GM12878 (cell line): ENCODE measurements around the gene RAB8A. TPM values are rescaled to one million over a fixed set of nuclear protein-coding genes. Genes with fewer than 3 reads are reported as not detected.
A peak's percentile ranks its signal among the peaks of the same experiment; 100 is the strongest.
"Not testable (repeated sequence)": the region's sequence is repeated elsewhere in the genome, so short reads cannot be mapped to it uniquely, and the experiment has no call there.

Experiments used
- ATAC-seq: fragments of 200-7000 bp; cut with Tn5 transposase; 3 replicates; pipeline ENCODE4 v1.9.1; 2020; ENCODE audit warnings: mild to moderate bottlenecking, moderate library complexity
- BruUV-seq: library from RNA; stranded (reverse); fragments of 400-500 nt; replicated peaks from 2 replicates; lab custom pipeline; 2021; lab: Mats Ljungman, UMichigan
- CTCF ChIA-PET: fragments of 300-600 bp; sonication (Branson Sonifier 250); formaldehyde crosslinking; extraction: SDS; loops from one replicate; lab custom pipeline; 2021; ENCODE audit warnings: inconsistent platforms; lab: Yijun Ruan, JAX
- POLR2A ChIA-PET: fragments of 350-600 bp; formaldehyde crosslinking; extraction: SDS; loops from one replicate; lab custom pipeline; 2021; ENCODE audit warnings: inconsistent platforms; lab: Charles Lee
- RAD21 ChIA-PET: fragments of 300-600 bp; sonication (Branson Sonifier 250); formaldehyde crosslinking; loops from one replicate; lab custom pipeline; 2023; ENCODE audit warnings: antibody characterized with exemption; ENCODE audit not compliant: unreplicated experiment; lab: Charles Lee
- SMC1A ChIA-PET: fragments of 300-600 bp; sonication (Branson Sonifier 250); formaldehyde crosslinking; loops from one replicate; lab custom pipeline; 2023; ENCODE audit not compliant: unreplicated experiment, uncharacterized antibody; lab: Charles Lee
- DNase-seq: peaks from one replicate; pipeline ENCODE4 v3.0.0-alpha.2; 2011; ENCODE audit warnings: low read depth, low spot score
- FAIRE-seq: peaks from 3 replicates; lab custom pipeline; 2011; peaks lifted over from hg19 to GRCh38; lab: Jason Lieb, UNC
- H2AFZ ChIP-seq: 2 replicates; pipeline ENCODE4 v1.6.0; 2011; ENCODE audit warnings: low read depth, low read length, control low read depth; ENCODE audit not compliant: control insufficient read depth
- H3K27ac ChIP-seq: 2 replicates; pipeline ENCODE4 v1.5.1; 2011; ENCODE audit warnings: control low read depth; ENCODE audit not compliant: control insufficient read depth, insufficient read depth
- H3K27me3 ChIP-seq, 2 experiments: replicated peaks in 1 of 2; 2 replicates each; pipeline versions ENCODE4 v1.6.0 to v1.6.1; 2011; ENCODE audit warnings: low read length in 1 of 2; ENCODE audit not compliant: control insufficient read depth in 2 of 2, insufficient read depth in 2 of 2
- H3K36me3 ChIP-seq, 2 experiments: 2 replicates each; pipeline ENCODE4 v1.5.1; 2011; ENCODE audit warnings: low read length in 1 of 2; ENCODE audit not compliant: control insufficient read depth in 2 of 2, insufficient read depth in 2 of 2
- H3K4me1 ChIP-seq: 2 replicates; pipeline ENCODE4 v1.6.1; 2011; ENCODE audit warnings: mild to moderate bottlenecking, low read length, moderate library complexity, mixed read lengths; ENCODE audit not compliant: control insufficient read depth, insufficient read depth
- H3K4me2 ChIP-seq: 2 replicates; pipeline ENCODE4 v1.6.0; 2011; ENCODE audit warnings: control low read depth; ENCODE audit not compliant: control insufficient read depth, insufficient read depth
- H3K4me3 ChIP-seq: fragments of 200-600 bp; sonication (generic); 2 replicates; pipeline ENCODE4 v1.5.1; 2016
- H3K79me2 ChIP-seq: 2 replicates; pipeline ENCODE4 v1.6.0; 2011; ENCODE audit warnings: low read length; ENCODE audit not compliant: control insufficient read depth, insufficient read depth
- H3K9ac ChIP-seq: 2 replicates; pipeline ENCODE4 v1.8.0; 2011; ENCODE audit warnings: low read length, control low read depth, mixed read lengths; ENCODE audit not compliant: control insufficient read depth, insufficient read depth
- H3K9me3 ChIP-seq: replicated peaks from 3 replicates; pipeline ENCODE4 v1.5.1; 2011; ENCODE audit warnings: mild to moderate bottlenecking, low read length; ENCODE audit not compliant: control insufficient read depth, insufficient read depth
- H4K20me1 ChIP-seq: 2 replicates; pipeline ENCODE4 v1.6.0; 2011; ENCODE audit not compliant: control insufficient read depth, insufficient read depth
- ATF7 ChIP-seq: fragments of 450-650 bp; IDR thresholded peaks from 2 replicates; pipeline ENCODE4 v1.6.1; 2016; ENCODE audit warnings: low read depth, mild to moderate bottlenecking
- ETV6 ChIP-seq, 2 experiments: fragments of 450-650 bp in 1 of 2; IDR thresholded peaks in 1 of 2; conservative IDR thresholded peaks in 1 of 2; 2 replicates each; pipeline ENCODE4 v1.6.1; 2014; ENCODE audit warnings: antibody characterized with exemption in 1 of 2, borderline replicate concordance in 1 of 2, low read depth in 1 of 2, mild to moderate bottlenecking in 1 of 2, moderate library complexity in 1 of 2
- IKZF2 ChIP-seq, 2 experiments: fragments of 450-650 bp; IDR thresholded peaks; 2 replicates each; pipeline ENCODE4 v1.6.1; 2017; ENCODE audit warnings: mild to moderate bottlenecking in 2 of 2, moderate library complexity in 2 of 2
- MEF2B ChIP-seq: fragments of 450-650 bp; IDR thresholded peaks from 2 replicates; pipeline ENCODE4 v1.6.1; 2018; ENCODE audit warnings: mild to moderate bottlenecking, moderate library complexity; ENCODE audit not compliant: partially characterized antibody, poor library complexity, severe bottlenecking
- PML ChIP-seq: IDR thresholded peaks from 2 replicates; pipeline ENCODE4 v1.6.1; 2012; ENCODE audit warnings: low read length, inconsistent platforms
- RUNX3 ChIP-seq: IDR thresholded peaks from 2 replicates; pipeline ENCODE4 v1.6.1; 2012; ENCODE audit warnings: low read length, inconsistent platforms
- SMAD5 ChIP-seq: IDR thresholded peaks from 2 replicates; pipeline ENCODE4 v1.6.1; 2016; ENCODE audit warnings: antibody characterized with exemption, low read depth
- SPI1 ChIP-seq: IDR thresholded peaks from 2 replicates; pipeline ENCODE4 v1.6.1; 2011; ENCODE audit warnings: low read depth, mild to moderate bottlenecking, low read length, moderate library complexity, borderline replicate concordance; ENCODE audit not compliant: insufficient read depth
- WGBS: methylation state at CpG from one replicate; pipeline ENCODE4 v1.1.6; 2016; ENCODE audit warnings: low lambda C conversion rate; ENCODE audit not compliant: insufficient replicate concordance, insufficient coverage; ENCODE audit errors: missing lambda C conversion rate; 5-methylcytosine and 5-hydroxymethylcytosine counted together
- in situ Hi-C: fragments of 300-500 bp; cut with MboI; formaldehyde crosslinking; loops from 9 replicates; pipeline ENCODE4 v1.14.3; 2018; ENCODE audit warnings: mixed read lengths
- intact Hi-C: fragments of 100-400 bp; cut with micrococcal nuclease; formaldehyde crosslinking; loops from one replicate; pipeline ENCODE4 v1.14.2; 2022; ENCODE audit not compliant: unreplicated experiment
- polyA plus RNA-seq, 11 experiments: library from polyadenylated mRNA; depleted of rRNA in 4 of 11; unstranded in 6 of 11; stranded (reverse) in 5 of 11; fragments of >200 nt; fragmentation: Nextera tagmentation in 4 of 11; fragmentation: Illumina TruSeq in 1 of 11; extraction: Ambion mirVana in 4 of 11; extraction: Trizol in 1 of 11; gene quantifications; 1 replicate in 1 of 11; 2 replicates in 10 of 11; pipeline versions ENCODE4 v1.2.1 to v1.2.3, GENCODE V29; 2011 to 2016; ENCODE audit warnings: inconsistent platforms in 2 of 11, missing spikeins in 2 of 11, low read depth in 1 of 11
- total RNA-seq, 4 experiments: library from RNA; depleted of rRNA in 3 of 4; stranded (reverse); fragments of >200 nt in 3 of 4; fragmentation: Illumina TruSeq in 1 of 4; extraction: Trizol in 1 of 4; gene quantifications; 2 replicates each; pipeline versions ENCODE4 v1.2.1 to v1.2.3, GENCODE V29; 2013 to 2021
- TF ChIP-seq, protein P1 (sequence below): fragments of 450-650 bp; IDR thresholded peaks from 2 replicates; pipeline ENCODE4 v1.6.1; 2017; ENCODE audit warnings: mild to moderate bottlenecking, low read depth, inconsistent platforms; ENCODE audit not compliant: poor library complexity, severe bottlenecking
- TF ChIP-seq, protein P2 (sequence below): fragments of 450-650 bp; IDR thresholded peaks from 2 replicates; pipeline ENCODE4 v1.6.1; 2017; ENCODE audit warnings: mild to moderate bottlenecking, moderate library complexity
- TF ChIP-seq, protein P3 (sequence below): IDR thresholded peaks from 2 replicates; pipeline ENCODE4 v1.6.1; 2012; ENCODE audit warnings: low read length, inconsistent platforms

Gene RAB8A
- total and polyA plus RNA-seq, 10 of the 15 experiments (the other 5 are each of a cell fraction or from before 2014, with no cell fraction given): 23.9 to 314 (median 185) TPM

DNA sequence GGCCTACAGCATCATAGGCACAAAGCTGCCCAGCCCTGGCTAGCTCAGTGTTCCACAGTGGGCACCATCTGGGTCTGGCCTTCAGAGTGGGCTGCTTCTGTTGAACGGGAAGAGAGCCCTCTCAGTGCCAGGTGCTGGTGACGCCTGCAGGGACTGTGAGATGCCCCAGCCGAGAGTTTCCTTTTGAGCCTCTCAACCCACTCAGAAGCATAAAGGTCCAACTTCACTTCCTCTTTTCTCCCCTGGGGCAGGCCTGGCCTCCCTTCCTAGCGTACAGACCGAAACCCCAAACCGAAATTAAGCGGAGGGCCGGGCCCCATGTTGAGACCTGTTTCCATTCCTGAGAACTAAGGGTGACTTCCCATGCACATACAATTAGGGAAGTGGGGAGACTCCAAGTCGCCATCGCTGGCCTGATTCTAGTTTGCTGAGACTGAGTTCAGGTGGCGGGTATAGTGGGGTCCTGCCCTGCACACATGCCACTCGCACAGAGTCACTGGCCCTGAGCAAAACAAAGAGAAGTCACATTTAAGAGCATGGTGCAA is 6.9 kb downstream of the RAB8A start (continued):
- TF ChIP-seq, protein P1, sequence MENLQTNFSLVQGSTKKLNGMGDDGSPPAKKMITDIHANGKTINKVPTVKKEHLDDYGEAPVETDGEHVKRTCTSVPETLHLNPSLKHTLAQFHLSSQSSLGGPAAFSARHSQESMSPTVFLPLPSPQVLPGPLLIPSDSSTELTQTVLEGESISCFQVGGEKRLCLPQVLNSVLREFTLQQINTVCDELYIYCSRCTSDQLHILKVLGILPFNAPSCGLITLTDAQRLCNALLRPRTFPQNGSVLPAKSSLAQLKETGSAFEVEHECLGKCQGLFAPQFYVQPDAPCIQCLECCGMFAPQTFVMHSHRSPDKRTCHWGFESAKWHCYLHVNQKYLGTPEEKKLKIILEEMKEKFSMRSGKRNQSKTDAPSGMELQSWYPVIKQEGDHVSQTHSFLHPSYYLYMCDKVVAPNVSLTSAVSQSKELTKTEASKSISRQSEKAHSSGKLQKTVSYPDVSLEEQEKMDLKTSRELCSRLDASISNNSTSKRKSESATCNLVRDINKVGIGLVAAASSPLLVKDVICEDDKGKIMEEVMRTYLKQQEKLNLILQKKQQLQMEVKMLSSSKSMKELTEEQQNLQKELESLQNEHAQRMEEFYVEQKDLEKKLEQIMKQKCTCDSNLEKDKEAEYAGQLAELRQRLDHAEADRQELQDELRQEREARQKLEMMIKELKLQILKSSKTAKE: peak; percentile 87
- TF ChIP-seq IKZF2 (IDR thresholded peaks at IDR 0.05) (peak; percentile 100), SMAD5 (0 out of 2 replicates have a peak, but pooled peaks have one; percentile 15), ATF7 (peak; percentile 87), SPI1 (peak; percentile 100)

DNA sequence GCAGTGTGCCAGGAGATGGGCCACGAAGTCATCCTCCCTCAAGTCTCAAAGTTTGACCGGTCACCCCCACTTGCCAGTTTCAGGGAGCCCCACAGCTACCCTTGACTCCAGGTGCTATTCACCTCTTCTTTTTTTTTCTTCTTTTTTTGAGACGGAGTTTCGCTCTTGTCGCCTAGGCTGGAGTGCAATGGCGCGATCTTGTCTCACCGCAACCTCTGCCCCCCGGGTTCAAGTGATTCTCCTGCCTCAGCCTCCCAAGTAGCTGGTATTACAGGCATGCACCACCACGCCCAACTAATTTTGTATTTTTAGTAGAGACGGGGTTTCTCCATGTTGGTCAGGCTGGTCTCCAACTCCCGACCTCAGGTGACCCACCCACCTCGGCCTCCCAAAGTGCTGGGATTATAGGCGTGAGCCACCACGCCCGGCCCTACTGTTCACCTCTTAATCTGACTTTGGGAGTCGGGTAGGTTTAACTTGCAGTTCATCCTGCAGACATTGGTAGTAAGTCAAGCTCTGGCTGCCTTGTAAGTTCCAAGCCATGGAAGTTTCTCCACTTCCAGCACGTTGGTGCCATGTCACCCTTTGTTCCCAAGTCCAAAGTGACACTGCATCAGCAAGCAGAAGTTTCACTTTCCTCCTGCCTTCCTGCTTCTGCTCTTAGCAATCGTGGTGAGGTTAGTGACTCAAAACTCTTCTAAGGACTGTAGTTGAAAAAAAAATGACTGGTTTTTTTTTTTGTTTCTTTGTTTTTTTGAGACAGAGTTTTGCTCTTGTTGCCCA is 7.6 kb downstream of the RAB8A start:
- Histone ChIP-seq H3K4me1 (peaks cover 61% of the 10 kb centered on the region), H3K79me2 (peaks cover 70% of the 10 kb centered on the region), H3K4me3 (peak overlapping the region; percentile 16; the same call in 1 of the 2 replicates), H3K36me3 (peaks cover 28 to 47% of the 10 kb centered on the region in 2 experiments), H3K9ac (peak overlapping the region; percentile 87), H3K27ac (peak overlapping the region; percentile 100), H3K4me2 (peak overlapping the region; percentile 92)
- ChIA-PET RAD21 (interaction anchor here (1.6 to 5.6 kb wide), 4 partner anchors 18 to 62 kb away, joined by 5 to 80 read pairs (median 24); partner anchors contain the start of gene HSH2D), POLR2A (interaction anchor here (0.7 to 11.3 kb wide), 7 partner anchors 14 to 62 kb away, joined by 3 to 174 read pairs (median 6); partner anchors contain the start of genes HSH2D and TPM4), CTCF (interaction anchor here (1.2 to 6.8 kb wide), 5 partner anchors 24 to 66 kb away, joined by 3 to 111 read pairs (median 6); partner anchors contain the start of genes FAM32A and HSH2D), SMC1A (interaction anchor here (0.8 to 8.6 kb wide), 7 partner anchors 14 to 66 kb away, joined by 3 to 135 read pairs (median 18); partner anchors contain the start of genes FAM32A and HSH2D)
- ATAC-seq (peak; percentile 53), FAIRE-seq (peak; percentile 41), DNase-seq (peak; percentile 87)
- H3K9me3 ChIP-seq, BruUV-seq, H3K27me3 ChIP-seq, H4K20me1 ChIP-seq, H2AFZ ChIP-seq, in situ Hi-C loops: not testable (repeated sequence)
- WGBS: under 1% methylated on average over 19 of the region's 19 CpGs
- intact Hi-C loops: loop anchor here (2.0 to 10.0 kb wide), 2 partner anchors 40 to 326 kb away; no protein-coding TSS in a partner anchor
- TF ChIP-seq PML: peak; percentile 76; the same call in 1 of the 2 replicates
- peak; percentile 62; the same call in 1 of the 2 replicates for TF ChIP-seq SPI1
- TF ChIP-seq, protein P2, sequence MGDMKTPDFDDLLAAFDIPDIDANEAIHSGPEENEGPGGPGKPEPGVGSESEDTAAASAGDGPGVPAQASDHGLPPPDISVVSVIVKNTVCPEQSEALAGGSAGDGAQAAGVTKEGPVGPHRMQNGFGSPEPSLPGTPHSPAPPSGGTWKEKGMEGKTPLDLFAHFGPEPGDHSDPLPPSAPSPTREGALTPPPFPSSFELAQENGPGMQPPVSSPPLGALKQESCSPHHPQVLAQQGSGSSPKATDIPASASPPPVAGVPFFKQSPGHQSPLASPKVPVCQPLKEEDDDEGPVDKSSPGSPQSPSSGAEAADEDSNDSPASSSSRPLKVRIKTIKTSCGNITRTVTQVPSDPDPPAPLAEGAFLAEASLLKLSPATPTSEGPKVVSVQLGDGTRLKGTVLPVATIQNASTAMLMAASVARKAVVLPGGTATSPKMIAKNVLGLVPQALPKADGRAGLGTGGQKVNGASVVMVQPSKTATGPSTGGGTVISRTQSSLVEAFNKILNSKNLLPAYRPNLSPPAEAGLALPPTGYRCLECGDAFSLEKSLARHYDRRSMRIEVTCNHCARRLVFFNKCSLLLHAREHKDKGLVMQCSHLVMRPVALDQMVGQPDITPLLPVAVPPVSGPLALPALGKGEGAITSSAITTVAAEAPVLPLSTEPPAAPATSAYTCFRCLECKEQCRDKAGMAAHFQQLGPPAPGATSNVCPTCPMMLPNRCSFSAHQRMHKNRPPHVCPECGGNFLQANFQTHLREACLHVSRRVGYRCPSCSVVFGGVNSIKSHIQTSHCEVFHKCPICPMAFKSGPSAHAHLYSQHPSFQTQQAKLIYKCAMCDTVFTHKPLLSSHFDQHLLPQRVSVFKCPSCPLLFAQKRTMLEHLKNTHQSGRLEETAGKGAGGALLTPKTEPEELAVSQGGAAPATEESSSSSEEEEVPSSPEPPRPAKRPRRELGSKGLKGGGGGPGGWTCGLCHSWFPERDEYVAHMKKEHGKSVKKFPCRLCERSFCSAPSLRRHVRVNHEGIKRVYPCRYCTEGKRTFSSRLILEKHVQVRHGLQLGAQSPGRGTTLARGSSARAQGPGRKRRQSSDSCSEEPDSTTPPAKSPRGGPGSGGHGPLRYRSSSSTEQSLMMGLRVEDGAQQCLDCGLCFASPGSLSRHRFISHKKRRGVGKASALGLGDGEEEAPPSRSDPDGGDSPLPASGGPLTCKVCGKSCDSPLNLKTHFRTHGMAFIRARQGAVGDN: peak; percentile 60; the same call in 1 of the 2 replicates
- peak; percentile 41 for TF ChIP-seq MEF2B
- TF ChIP-seq, protein P3, sequence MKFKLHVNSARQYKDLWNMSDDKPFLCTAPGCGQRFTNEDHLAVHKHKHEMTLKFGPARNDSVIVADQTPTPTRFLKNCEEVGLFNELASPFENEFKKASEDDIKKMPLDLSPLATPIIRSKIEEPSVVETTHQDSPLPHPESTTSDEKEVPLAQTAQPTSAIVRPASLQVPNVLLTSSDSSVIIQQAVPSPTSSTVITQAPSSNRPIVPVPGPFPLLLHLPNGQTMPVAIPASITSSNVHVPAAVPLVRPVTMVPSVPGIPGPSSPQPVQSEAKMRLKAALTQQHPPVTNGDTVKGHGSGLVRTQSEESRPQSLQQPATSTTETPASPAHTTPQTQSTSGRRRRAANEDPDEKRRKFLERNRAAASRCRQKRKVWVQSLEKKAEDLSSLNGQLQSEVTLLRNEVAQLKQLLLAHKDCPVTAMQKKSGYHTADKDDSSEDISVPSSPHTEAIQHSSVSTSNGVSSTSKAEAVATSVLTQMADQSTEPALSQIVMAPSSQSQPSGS: peak; percentile 79
- peak; percentile 92 for TF ChIP-seq RUNX3
- TF ChIP-seq ETV6 (conservative IDR thresholded peaks at IDR 0.05 in 1 of 2, IDR thresholded peaks at IDR 0.05 in 1 of 2; ENCODE audit: borderline replicate concordance in 1 of 2, low read depth in 1 of 2): peak in 1 of 2 experiments; percentile 99; a peak in 2 of 4 replicates
